ENCODE results near the gene SPECC1L.

SPECC1L gene

DNA sequence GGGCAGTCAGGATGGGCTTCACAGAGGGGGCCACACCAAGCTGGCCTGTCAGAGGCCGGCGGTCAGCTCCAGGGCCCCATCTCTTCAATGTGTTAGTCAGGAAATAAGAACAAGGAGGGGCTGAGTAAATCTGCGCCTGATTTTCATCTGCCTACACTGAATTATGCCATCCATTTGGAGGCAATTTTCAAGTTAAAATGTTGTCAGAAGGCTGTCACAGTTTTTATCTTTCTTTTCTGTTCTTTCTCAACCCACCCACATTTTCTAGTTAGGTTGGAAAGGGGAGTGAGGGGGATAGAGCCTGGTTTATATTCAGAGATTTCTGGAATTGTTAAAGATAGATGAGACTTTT, 175.6 kb downstream of the SPECC1L start:
- no peak for DNase-seq

DNA sequence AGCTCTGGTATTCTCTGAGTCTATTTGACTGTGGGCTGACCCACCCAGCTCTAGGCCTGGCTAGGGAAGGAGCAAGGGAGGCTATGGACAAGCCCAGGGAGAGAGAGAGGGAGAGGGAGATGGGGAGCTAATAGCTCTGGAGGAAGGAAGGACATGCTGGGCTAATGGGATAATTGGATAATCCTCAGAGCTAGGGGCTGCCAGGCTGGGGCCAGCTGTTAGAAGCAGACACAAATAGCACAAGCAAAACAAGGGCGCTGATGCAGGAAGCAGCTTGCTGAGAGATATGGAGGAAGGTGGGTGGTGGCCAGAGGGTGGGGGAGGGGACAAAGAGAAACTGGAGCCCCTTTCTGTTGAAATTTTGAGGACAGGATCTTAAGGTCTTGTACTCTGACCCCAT, 180.0 kb downstream of the SPECC1L start:
- no peak for DNase-seq

DNA sequence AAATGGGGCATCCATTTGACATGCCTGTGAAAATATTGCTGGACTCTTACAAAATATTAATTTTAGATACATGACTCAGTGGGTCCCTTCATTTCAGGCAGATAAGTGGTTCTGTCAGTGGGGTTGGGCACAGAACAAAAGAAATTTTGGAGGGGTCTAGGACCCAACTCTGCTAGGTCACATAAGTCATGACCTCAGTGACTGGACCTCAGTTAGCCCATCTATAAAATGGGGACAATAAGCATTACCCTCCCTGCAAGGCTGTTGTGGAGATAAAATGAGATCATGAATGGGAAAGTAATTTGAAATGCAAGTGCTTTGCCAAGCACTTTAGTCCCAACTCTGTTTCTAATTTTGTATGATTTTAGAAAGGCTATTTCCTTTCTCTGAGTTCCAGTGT, 180.5 kb downstream of the SPECC1L start:
- DNase-seq, result no peak

DNA sequence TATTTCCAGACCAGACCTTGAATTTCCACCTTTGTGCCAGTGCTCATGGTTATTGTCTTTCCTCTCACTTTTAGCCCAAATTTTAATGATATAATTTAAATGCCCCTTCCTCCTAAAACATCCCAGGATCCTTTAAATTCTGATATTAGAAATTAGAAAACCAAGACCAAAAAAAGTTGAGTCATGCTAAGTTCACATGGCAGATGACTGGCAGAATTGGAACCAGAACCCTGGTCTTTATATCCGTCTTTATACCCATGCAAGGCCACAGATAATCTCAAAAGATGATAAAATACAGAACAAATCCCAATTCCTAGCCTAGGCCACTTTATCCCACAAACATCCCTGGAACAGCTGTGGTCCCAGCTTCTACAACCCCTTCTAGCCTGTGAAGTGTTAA, 183.2 kb downstream of the SPECC1L start:
- no peak for DNase-seq

DNA sequence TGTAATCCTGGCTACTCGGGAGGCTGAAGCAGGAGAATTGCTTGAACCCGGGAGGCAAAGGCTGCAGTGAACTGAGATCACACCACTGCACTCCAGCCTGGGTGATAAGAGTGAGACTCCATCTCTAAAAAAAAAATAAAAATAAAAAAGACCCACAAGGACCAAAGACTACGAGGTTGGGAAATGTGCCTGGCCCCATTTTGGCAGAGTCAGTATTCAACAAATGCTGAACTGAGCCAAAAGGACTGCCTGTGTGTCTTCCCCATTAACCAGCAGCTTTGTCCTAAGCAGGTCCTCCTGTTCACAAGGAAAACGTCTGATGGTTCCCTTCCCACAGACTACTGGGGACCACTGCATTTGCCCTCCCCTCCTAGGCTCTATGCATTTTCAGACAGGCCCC, 184.4 kb downstream of the SPECC1L start:
- DNase-seq, result no peak

DNA sequence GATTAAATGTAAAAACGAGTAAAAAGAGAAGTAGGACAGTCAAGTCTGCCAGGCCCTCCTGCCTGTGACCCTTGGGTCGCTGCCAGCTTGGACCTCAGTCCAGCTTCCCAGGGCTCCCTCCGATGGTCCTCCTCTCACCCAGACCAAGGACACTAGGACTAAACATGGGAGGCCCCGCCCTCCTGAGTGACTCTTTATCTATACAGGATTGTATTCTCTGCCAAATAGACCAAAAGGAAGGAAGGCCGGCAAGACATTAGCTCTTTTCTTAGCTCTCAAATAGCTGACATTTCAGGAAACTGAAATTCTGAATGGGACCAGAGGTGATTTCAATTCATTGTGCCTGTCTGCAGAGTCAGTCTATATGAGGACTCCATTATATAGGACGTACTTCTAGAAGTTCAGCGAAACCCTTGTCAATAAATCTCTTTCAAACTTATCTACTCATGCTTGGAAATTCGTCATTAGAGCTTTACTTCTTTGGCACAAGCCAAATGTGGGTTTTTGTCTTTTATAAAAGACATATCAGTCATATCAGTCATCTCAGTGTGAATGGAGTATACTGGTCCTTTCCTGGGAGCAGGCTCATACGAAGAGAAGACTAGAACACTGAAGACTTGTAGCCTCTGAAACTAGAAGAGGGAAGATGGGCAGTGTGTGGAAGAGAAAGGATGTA, 185.3 kb downstream of the SPECC1L start:
- no peak for DNase-seq

DNA sequence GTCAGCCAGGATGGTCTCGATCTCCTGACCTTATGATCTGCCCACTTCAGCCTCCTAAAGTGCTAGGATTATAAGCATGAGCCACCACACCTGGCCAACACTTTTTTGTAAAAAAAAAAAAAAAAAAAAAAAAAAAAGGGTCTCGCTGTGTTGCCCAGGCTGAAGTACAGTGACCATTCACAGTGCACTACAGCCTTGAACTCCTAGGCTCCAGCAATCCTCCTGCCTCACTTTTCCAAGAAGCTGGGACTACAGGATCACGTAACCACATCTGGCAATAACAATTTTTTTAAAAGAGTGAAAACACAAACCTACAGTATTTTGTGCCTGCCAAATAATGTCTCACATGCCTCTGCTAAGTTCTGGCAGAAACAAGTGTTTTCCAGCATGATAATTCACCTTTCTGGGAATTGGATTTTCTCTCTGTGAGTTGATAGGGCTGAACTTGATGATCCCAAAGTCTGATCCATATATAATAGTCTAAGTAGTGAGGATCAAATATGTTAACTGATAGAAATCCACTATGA, 187.3 kb downstream of the SPECC1L start:
- no peak for DNase-seq

DNA sequence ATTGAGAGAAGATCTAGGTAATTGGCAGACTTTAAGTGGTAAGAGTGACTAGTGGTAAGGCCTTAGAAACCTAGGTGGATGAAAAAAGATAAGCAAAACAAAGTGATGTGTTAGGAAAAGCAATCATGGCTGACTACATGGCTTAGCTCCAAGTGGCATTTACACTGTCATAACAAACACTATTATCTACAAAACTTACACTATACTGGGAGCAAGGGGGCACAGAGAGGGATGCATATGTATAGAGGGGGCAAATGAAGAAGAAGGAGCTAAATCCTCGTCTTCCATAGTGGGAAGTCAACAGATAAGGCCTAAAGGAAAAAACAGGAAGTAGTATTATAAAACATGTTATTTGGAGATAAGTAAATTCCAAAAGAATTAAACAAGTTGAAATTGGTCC, 189.3 kb downstream of the SPECC1L start:
- DNase-seq, result no peak

DNA sequence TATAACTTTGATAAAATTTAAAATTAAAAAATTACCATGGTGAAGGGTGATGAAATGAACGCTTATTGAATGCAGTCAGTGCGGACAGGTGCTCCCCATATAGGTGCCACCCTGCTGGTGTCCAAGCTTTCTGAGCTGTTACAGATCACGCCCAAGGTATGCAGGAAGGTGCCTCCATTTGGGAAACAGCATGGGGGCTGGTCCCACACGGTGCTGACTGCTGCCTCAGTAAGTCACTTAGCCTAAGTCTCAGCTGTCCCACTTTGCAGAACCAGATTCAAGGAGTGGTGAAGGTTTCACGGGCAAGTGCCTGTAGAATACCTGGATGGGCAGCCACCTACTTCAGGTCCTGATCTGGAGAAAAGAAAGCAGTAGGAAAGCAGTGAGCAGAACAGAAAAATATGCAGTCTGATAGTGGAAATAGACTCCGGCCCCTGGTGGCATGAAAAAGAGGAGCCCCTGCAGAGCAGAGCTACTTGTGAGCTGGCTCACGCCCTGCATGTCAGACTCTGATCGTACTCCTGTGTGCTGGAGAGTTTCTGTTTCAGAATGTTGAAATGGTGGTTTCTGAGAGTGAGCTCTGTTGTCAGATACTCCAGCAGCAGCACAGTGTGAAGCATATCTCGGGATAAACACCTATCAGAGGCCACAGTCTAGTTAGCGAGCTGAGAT, 189.9 kb downstream of the SPECC1L start:
- no peak for DNase-seq

DNA sequence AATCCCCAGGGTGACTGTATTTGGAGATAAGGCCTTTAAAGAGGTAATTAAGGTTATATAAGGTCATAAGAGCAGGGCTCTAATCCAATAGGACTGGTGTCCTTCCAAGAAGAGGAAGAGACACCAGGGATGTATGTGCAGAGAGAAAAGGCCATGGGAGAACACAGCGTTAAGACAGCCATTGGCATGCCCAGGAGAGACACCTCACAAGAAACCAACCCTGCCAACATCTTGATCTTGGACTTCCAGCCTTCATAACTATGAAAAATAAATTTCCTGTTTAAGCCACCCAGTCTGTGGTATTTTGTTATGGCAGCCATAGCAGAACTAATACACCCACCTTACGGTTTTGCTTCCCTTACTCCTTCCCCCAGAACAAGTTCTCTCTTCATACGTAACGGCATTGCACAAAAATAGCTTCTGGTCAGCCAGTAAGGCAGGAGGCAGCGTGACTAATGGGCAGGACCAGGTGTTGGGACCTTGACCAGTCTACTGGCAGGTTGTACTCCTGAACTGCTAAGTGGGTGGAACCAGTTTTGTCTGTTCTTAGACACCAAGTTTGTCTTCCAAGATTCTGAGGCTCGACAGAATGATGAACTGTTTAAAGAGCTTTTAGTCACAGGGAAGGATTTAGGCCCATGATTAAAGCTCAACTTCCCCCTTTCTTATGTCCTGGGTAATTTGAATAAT, 192.6 kb downstream of the SPECC1L start:
- no peak for DNase-seq

DNA sequence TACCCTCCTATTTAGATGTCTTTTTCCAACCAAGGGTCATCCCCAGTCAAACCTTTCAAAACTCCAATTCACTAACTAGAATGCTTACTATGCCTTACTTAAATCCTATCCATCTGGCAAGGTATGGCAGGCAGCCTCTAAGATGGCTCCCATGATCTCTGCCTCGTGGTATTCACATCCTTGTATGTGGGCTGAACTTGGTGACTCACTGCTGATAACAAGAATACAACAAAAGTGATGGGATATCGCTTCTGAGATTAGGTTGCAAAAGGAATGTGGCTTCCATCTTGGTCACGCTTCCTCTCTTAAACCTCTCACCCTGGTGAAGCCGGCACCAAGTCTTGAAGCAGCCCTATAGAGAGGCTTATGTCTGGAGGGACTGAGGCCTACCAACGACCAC, 194.9 kb downstream of the SPECC1L start:
- DNase-seq, result peak; percentile 83

DNA sequence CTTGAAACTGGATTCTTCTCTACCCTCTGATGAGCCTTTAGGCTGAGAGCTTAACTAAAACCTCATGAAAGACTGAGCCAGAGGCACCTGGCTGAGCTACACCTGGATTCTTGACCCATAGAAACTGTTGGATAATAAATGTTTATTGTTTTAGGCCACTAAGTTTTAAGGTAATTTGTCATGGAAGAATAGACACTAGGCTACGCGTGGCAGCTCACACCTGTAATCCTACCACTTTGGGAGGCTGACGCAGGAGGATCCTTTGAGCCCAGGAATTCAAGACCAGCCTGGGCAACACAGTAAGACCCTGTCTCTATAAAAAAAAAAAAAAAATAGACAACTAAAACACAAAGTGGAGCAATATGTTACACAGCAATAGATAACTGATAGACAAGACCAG, 195.3 kb downstream of the SPECC1L start:
- DNase-seq, result no peak

DNA sequence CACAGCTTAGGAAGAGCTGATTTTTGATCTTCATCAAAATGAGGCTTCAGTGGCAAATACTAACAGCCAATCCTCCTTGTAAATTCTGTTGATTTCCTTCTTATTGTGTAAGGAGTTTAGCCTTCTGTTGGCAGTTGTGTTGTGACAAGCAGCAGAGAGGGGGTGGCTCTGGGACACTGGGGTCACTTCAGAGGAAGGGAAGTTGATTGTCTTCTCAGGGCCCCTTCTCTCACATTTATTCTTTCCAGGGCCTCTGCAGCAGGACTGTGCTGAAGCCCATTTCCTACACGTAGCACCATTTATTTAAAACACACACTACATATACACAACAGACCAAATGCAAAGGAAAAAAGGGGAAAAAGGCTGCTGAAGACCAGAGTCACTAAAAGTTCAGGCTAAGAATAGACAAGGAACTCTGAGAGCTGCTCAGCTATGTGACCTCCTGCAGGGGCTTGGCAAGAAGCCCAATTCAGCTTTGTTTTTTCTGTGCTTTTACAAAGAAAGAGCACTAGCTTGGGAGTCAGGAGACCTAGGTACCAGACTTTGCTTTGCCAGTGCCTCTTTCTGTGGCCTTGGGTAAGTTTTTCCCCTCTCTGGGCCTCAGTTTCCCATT, 196.2 kb downstream of the SPECC1L start:
- peak; percentile 89 for DNase-seq

DNA sequence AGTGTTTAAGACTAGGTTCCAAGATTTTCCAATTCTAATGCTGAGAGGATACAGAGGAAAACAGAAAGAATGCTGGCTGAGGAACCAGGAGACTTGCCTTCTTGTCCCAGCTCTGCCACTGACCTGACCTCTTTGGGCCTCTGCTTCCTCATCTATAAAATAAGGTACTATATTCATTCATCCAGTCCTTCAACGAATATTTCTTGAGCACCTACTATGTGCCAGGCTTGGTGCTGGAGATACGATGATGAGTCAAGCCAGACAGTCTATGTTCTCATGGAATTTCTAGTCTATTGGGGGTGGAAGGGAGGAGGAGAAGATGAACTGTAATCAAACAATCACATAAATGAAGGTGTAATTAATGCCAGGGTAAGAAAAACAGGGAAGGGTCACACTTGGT, 196.7 kb downstream of the SPECC1L start:
- DNase-seq, result no peak

Measured in fibroblast of skin of right biceps (primary cell).